ENCODE results near the gene ADAM12.

The ADAM12 gene

DNA sequence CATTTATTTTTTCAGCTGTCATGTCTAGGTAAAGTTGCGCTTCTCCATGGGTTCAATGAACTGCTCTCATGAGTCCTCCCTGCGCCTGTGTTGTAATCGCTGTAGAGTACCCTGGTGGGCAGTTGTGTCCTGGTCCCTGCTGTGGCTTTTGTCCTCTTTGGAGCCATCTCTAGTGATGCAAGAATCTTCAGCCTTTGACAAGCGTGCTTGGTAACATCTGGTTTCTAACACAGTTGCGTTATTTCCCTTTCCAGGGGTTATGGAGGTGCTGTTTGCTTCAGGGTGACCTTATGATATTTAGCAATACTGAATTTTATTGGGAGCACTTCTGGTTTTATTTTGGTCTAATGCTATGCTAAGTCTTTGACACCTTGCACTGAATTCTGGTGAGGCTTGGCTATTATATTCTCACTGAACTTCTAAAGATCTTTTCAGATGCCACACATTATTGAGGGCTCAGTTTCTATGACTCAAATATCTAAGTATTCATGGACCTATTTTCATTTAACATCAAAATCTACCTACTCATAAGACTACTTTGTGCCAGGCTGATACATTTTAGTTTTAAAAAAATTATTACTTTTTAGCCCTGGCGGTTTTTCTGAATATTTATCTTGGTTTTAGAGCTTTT lies 403.3 kb downstream of the ADAM12 start:
- H3K4me3 ChIP-seq (ENCODE audit: low read depth, low read length), result no peak overlapping the region
- in situ Hi-C loops (cut with HindIII; ENCODE audit: low sequenced_read_pairs), result no loop called here
- TF ChIP-seq, protein P1, sequence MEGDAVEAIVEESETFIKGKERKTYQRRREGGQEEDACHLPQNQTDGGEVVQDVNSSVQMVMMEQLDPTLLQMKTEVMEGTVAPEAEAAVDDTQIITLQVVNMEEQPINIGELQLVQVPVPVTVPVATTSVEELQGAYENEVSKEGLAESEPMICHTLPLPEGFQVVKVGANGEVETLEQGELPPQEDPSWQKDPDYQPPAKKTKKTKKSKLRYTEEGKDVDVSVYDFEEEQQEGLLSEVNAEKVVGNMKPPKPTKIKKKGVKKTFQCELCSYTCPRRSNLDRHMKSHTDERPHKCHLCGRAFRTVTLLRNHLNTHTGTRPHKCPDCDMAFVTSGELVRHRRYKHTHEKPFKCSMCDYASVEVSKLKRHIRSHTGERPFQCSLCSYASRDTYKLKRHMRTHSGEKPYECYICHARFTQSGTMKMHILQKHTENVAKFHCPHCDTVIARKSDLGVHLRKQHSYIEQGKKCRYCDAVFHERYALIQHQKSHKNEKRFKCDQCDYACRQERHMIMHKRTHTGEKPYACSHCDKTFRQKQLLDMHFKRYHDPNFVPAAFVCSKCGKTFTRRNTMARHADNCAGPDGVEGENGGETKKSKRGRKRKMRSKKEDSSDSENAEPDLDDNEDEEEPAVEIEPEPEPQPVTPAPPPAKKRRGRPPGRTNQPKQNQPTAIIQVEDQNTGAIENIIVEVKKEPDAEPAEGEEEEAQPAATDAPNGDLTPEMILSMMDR (IDR thresholded peaks at IDR 0.05; ENCODE audit: low read depth, low read length, missing control alignments), result no peak
- no peak for DNase-seq (ENCODE audit: low read depth)

DNA sequence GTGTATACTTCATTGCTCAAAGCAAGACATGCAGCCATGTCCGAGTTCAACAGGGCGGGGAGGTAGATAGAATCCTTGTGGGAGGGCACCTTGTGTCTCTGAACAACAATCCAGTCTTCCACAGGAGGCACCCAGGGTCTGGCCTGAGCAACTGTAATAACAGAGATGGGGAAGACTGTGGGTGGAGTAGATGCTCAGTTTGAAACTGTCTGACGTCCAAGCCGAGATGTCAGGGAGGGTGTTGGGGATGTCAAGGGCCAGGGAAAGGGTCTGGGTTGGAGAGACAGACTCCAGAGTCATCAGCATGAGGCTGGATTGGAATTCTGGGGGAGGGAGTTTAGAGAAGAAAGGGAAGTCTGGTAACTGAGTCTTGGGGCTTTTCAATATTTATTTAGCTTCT lies 403.9 kb downstream of the ADAM12 start:
- TF ChIP-seq, protein P1 (IDR thresholded peaks at IDR 0.05; ENCODE audit: low read depth, low read length, missing control alignments), result no peak
- no peak overlapping the region for H3K4me3 ChIP-seq (ENCODE audit: low read depth, low read length)
- in situ Hi-C loops (cut with HindIII; ENCODE audit: low sequenced_read_pairs), result no loop called here
- no peak for DNase-seq (ENCODE audit: low read depth)

DNA sequence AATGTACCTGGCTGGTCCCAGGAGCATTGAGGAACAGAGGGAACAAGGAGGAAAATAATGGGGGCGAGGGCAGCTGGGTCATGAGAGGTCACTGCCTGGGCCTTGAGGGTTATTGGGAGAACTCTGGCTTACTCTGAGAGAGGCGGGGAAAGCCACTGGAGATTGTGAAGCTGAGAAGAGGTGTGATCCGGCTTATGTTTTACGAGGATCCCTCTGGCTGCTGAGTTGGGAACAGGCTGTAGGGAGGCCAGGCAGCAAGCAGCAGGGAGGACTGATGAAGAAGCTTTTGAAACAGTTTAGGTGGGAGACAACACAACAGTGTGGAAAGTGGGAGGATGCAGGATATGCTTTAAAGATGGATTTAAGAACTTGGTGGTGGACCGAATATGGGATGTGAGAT lies 404.6 kb downstream of the ADAM12 start:
- H3K4me3 ChIP-seq (ENCODE audit: low read depth, low read length), result no peak overlapping the region
- no peak for DNase-seq (ENCODE audit: low read depth)
- in situ Hi-C loops (cut with HindIII; ENCODE audit: low sequenced_read_pairs), result no loop called here
- TF ChIP-seq, protein P1 (IDR thresholded peaks at IDR 0.05; ENCODE audit: low read depth, low read length, missing control alignments), result peak; percentile 8

DNA sequence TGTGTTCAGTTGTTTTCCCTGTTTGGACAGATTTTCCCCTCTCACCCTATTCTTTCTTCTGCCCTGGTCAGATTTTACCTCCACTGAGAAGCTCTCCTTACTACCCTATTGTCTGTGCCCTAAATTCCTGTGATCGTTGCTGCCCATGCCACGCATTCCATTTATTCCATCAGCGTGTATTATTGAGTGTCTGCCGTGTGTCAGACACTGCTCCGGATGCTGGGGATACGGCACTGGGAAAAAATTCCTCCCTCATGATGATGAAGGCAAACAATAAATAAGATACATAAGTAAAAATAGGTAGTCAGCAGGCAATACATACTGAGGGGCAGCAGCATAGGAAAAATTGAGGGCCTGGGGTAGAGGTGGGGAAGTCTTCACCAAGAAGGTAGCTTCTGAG lies 405.1 kb downstream of the ADAM12 start:
- in situ Hi-C loops (cut with HindIII; ENCODE audit: low sequenced_read_pairs), result no loop called here
- DNase-seq (ENCODE audit: low read depth), result no peak
- TF ChIP-seq, protein P1 (IDR thresholded peaks at IDR 0.05; ENCODE audit: low read depth, low read length, missing control alignments), result no peak
- no peak overlapping the region for H3K4me3 ChIP-seq (ENCODE audit: low read depth, low read length)

DNA sequence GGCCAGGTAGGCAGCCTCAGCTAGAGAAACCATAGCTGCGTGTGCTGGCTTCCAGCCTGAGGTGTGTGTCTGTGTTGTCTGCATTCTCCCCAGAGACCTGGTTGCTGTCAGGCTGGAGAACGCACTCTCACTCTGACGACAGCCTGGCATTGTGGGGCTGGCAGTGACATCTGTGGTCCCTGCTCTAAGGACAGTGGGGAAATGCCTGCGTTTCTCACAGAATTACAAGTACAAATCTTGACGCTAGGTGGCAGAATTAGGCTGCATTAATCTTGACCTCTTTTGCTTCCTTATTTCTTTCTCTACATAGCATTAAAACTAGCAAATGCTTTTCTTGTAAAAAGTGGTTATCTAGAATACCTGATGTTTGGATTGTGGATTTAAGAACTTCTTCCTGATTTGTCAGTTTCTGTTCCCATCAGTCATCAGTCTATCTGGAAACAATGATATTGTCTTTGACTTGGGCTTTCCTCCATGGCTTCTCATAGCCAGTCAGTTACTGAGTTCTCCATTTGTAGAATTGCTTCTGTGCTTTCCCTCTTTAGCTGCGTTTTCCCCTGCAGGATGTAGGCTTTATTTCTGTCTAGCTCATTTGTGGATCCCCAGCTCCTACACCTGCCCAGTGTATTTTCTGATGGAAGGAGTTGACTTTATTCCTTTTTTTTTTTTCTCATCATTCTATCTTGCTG lies 405.9 kb downstream of the ADAM12 start:
- in situ Hi-C loops (cut with HindIII; ENCODE audit: low sequenced_read_pairs), result no loop called here
- TF ChIP-seq, protein P1 (IDR thresholded peaks at IDR 0.05; ENCODE audit: low read depth, low read length, missing control alignments), result peak; percentile 39
- DNase-seq (ENCODE audit: low read depth), result peak; percentile 67
- H3K4me3 ChIP-seq (ENCODE audit: low read depth, low read length), result no peak overlapping the region

DNA sequence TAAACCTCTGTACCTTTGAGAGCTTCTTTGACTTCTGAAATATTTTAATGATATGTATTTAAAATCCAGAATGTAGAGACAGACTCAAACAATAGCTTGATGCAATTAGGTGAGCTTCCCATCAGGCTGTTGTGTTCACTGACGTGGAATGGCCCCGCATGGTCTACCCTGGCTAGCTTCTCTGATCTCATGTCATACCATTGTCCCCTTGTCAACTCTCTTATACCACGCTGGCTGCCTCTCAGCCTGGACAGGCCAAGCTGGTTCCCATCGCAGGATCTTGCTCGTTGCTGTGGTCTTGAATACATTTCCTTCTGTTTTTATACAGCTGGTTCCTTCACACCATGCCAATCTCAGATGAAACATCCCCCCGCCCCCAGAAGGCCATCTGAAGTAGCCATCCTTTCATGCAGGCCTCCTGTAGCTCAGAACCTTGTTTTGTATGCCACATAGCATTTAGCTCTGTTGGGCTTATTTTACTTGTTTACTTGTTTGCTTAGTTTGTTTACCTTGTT lies 407.7 kb downstream of the ADAM12 start:
- in situ Hi-C loops (cut with HindIII; ENCODE audit: low sequenced_read_pairs), result no loop called here
- no peak overlapping the region for H3K4me3 ChIP-seq (ENCODE audit: low read depth, low read length)
- no peak for DNase-seq (ENCODE audit: low read depth)
- TF ChIP-seq, protein P1 (IDR thresholded peaks at IDR 0.05; ENCODE audit: low read depth, low read length, missing control alignments), result no peak
